GM21526 (cell line): ENCODE results near the gene TNS3.

Experiments used
- ATAC-seq: cut with Tn5 transposase; IDR thresholded peaks from one replicate; pipeline ENCODE4 v1.9.1; 2021; ENCODE audit warnings: moderate library complexity; ENCODE audit not compliant: unreplicated experiment, low FRiP score

TNS3 gene

GRCh38 chr7:47583739-47584535, 2.0 kb upstream of the TNS3 start:
- ATAC-seq = no peak

DNA sequence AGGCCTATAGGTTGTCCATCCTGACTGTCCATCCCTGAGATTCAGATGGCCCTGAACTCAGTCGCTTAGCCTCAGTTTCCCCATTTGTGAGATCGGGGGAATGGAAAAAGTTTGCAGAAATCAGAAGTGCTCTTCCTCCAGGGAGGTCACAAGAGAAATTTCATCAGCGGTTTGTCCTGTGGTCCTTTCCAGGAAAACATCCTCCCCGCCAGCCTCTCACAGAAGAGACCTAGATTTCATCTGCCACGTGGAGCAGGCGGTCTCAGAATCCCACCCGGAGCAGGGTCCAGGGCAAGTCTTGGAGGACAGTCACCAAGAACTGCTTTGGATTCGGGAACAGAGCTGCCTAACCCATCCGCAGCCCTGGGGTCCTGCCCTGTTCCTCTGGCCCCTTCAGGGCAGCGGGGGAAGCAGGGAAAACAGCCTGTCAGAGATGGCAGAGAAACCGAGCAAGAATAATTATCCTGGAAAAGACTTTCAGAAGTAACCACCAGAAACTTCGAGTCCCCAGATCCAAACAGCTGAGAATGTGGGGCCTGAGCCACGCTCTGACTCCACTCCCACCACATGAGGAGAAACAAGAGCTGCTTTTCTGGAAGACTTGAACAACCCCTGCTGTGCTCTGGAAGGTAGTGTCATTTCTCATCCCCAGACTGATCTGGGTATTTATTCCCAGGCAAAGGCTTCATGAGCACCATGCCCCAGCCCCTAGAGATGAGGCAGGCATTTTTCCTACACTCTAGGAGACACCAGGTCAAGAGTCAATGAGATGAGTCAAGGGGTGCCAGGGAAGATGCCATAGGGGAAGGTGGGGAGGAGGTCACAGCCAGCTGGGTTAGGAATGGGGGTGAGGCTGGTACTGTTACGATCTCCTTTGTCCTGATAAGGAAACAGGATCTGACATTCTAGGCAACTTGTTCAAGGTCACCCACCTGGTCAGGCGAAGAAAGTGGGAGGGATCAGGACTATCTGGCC, 1.1 kb upstream of the TNS3 start:
- no peak for ATAC-seq

GRCh38 chr7:47581438-47581803, 490 bp downstream of the TNS3 start:
- ATAC-seq = no peak

DNA sequence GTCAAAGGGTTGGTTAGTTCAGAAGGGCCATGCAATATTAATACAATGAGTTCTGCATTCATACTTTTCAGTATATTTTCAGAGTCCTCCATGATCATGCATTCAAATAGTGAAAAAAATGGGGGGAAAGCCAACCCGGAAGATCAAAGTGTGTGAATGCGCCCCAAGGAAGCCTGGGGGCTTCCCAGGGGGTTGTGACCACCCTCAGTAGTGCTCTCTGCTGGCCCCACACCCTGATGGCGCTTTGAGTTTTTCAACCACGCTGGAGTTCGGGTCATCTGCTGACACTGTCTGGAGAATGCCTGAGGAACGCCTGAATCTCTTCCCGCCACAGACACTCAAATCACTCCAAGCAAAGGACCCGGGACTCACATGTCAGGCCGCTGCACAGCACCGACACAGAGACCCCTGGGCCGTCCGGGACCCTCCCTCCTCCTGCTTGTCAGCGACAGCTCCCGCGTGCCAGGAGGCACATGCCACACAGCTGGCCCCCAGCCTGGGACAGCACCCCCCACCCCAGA, 1.0 kb downstream of the TNS3 start:
- ATAC-seq = no peak

DNA sequence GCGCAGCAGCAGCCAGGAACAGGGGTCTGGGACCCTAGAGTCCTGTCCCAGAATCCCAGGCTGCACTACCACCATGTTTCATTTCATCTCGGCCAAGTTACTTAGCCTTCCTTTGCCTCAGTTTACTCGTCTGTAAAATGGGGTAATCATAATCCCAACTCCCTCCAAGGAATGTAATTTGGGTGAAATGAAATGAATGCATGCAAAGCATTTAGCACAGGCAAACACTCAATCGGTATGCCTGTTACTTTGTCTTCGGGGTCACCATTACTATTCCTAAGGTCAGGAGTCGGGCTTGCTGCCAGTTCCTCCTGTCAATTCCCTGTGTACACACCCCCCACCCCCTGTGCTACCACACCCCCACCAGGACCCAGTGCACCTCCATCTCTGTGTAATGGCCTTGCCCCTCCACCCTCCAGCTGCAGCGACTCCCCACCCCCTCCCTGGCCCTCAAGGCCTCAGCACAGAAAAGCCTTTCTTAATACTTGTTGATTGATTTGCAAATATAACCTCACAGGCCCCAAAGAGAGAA, 1.7 kb downstream of the TNS3 start:
- no peak for ATAC-seq

DNA sequence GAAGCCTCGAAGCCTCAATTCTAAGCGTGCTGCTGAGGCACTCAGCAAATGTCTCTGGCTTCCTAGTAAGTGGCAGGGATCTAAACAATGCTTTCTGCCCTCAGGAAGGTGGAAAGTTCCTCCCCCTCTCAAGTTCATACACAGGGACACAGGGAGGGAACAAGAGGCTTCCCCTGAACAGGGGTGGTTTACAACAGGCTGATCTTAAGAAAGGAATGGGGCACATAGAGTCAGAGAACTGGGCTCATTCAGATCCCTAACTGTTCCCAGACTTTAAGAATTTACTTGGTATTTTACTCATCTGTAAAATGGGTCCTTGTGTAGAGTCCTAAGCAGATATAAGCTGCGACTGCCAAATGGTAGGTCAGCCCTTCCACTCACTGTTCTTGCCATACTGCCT, 2.5 kb downstream of the TNS3 start:
- ATAC-seq = no peak

DNA sequence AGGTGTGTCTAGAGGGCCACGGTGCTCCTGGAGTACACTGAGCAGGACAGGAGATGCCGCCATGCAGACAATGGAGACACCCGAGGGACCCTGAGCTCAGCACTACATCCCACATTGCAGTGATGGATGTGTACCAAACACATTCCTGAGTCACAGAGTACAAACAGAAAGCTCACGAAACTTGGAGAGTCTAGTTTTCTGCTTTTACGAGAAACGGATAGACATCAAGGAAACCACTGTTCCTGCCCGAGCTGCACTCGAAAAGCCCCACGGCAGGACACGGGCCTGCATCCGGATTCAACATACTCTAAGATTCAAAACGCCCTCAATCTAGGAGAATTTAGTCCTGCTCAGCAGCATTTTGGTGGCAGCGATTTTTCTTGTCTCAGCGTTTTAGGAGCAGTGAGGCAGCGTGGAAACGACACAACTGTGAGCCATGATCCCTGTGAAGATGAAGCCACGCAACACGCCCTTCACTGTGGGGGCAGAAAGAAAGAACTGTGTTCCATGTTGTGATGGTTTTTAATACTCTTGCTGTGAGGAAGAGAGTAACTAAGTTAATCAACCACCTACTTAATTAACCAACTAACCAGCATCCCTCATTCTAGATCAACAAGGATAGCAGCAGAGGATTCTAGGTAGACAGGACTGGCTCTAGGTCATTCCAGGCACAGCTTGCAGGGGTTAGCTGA, 3.2 kb downstream of the TNS3 start:
- no peak for ATAC-seq

GRCh38 chr7:47577321-47577919, 4.5 kb downstream of the TNS3 start:
- no peak for ATAC-seq

DNA sequence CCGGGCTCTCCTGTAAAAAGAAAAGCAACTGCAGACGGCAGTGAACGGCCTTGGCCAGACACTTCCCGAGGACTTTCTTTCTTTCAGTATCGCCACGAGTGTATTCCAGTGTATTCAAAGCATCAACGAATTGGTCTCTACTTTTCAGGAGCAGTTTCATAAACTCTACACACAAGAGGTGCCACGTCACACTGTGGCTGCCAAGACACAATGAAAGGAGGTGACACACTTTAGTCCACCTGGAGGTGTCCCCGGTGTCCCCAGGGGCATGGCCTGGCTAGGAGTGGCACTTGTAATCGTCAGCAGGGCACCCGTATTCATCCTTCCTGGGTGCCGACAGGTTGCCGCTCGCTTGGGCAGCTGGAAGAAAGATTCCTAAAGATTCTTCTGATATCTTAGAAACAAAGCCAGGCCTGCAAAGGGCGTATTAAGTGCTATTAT, 5.0 kb downstream of the TNS3 start:
- ATAC-seq = no peak

DNA sequence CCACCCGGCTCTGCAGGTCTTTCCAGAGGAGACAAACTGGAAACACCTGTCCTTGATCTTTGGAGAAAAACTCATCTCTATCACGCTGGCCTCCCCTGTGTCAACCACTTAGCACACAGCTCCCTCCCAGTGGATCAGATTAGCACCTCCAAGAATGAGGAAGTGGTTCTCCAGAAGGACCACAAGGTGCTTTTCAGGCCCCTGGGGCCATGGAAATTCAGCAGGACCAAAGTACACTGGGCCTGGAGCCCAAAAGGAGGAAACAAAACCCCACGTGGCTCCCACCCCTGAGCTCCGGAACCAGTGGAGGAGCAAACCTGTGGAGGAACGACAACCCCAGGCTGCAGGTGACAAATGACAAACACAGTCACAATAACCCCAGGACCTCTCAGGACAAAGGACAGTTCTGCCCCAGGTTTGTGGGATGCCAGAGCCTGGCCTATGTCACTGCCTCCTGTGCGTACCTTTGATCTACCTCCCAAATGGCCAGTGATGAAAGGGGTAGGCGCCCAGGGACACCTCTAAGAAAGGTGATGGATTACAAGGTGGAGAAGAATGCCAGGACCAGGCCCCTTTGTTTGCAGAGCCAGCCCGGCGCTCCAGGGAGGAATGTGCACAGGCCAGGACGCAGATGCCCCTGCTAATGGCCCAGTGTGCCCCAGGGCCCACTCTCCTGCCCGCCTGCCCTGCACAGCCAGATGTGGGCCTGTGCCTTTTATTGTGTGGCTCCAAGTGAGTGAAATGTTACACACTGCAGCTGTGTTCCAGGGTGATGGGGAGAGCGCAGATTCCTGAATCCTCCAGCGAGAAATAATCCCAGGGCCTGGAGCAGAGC, 5.7 kb downstream of the TNS3 start:
- ATAC-seq = no peak

DNA sequence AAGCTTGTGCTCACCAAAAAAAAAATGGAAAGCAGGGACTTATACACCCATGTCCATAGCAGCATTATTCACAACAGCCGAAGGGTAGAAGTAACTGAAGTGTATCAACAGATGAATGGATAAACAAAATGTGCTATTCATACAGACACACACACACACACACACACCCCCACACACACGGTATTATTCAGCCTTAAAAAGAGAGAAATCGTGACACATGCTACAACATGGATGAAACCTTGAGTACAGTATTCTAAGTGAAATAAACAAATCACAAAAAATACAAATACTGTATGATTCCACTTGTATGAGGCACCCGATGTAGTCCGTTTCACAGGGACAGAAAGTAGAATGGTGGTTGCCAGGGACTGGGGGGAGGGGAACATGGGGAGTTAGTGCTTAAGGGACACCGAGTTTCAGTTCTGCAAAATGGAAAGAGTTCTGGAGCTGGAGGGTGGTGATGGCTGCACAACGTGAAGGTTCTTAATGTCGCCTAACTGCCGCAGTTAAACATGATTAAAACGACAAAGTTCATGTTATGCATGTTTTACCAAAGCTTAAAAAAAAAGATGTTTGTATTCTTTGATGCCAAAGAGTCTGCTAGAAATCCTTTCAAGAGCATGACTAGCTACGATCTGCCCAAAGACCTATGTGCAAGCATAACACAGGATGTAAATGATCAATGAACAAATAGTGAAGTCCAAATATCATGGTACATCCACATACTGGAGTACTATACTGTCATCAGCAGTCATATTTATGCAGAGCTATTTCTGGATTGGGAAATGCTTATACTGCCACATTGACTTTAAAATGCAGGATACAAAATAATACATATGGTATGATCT, 7.2 kb downstream of the TNS3 start:
- ATAC-seq = peak; percentile 89

DNA sequence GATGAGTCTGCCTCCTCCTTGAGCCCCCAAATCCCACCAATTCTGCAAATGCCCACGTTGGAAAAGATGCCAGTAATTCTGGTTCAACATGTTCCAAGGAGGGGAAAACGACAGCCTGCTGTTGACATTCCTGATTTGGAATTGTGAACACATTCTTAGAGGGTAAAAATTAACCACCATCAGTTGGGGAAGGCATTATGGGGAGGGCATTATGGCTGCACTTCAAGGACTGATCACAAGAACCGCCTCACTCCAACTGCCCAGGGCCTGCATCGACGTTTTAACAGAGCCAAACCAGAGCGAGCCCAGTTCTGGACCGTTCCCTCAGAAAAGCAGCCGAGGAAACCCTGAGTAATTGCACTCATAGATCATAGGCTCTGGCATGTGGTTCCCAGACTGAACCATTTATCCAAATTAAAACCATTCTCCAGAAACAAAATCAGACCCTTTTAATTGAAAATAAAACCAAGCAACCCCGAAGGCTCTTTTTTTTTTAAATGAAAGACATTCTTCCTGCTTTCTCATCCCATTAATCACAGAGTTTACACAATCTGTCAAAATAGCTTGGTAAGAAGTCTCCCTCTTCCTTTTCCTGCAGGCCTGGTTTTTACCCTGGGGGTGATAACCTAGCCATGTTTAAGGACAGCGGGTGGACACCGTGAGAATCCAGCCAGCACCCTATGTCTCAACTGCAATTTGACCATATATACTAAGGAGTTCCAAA, 8.0 kb downstream of the TNS3 start:
- no peak for ATAC-seq

GRCh38 chr7:47572939-47573757, 8.8 kb downstream of the TNS3 start:
- ATAC-seq = no peak

DNA sequence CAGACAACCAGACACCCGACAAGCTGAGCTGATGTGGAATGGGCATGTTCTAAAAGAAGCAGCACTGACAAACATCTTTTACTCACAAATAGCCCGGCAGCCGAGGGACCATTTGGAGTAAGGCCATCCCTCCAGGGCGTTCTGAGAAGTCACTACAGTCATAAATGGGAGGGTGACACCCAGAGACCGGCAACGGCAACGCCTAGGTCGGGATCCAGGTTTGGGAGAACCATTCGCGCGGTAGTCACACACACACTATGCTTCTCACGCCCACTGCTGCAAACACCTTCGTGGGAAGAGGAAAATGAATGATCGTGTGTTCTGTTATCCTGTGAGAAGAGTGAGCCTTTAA, 9.8 kb downstream of the TNS3 start:
- ATAC-seq = no peak

GRCh38 chr7:47571331-47572093, 10.4 kb downstream of the TNS3 start:
- no peak for ATAC-seq

GRCh38 chr7:47570649-47571050, 11.3 kb downstream of the TNS3 start:
- no peak for ATAC-seq
